MCF 10A (cell line): Measurements from ENCODE around the gene BMPR1A. TPM values are rescaled to one million over a fixed set of nuclear protein-coding genes. Genes with fewer than 3 reads are reported as not detected.

Experiments
- BruUV-seq: library from RNA; stranded (reverse); fragments of 400-500 nt; replicated peaks from 2 replicates; lab custom pipeline; 2021; lab: Mats Ljungman, UMichigan
- CTCF ChIA-PET: fragments of 300-600 bp; sonication (Branson Sonifier 250); formaldehyde crosslinking; extraction: SDS; loops from one replicate; lab custom pipeline; 2021; ENCODE audit warnings: antibody characterized with exemption, inconsistent platforms; lab: Yijun Ruan, JAX
- POLR2A ChIA-PET: fragments of 300-600, 350-650 bp; sonication (Branson Sonifier 250); formaldehyde crosslinking; extraction: SDS; loops from one replicate; lab custom pipeline; 2020; ENCODE audit warnings: antibody characterized with exemption, inconsistent platforms; lab: Yijun Ruan, JAX
- DNase-seq: peaks from one replicate; pipeline ENCODE4 v3.0.0-alpha.2; 2018; ENCODE audit not compliant: unreplicated experiment
- H3K27ac Mint-ChIP-seq: one replicate; pipeline ENCODE4 v1.8.0; 2022; ENCODE audit warnings: mild to moderate bottlenecking, low read depth, mixed read lengths; ENCODE audit not compliant: unreplicated experiment
- H3K27me3 Mint-ChIP-seq: one replicate; pipeline ENCODE4 v1.8.0; 2022; ENCODE audit warnings: mixed read lengths; ENCODE audit not compliant: insufficient read depth, unreplicated experiment
- H3K36me3 Mint-ChIP-seq: one replicate; pipeline ENCODE4 v1.8.0; 2022; ENCODE audit warnings: mild to moderate bottlenecking, moderate library complexity, mixed read lengths; ENCODE audit not compliant: insufficient read depth, unreplicated experiment
- H3K4me1 Mint-ChIP-seq: one replicate; pipeline ENCODE4 v1.8.0; 2022; ENCODE audit warnings: mixed read lengths; ENCODE audit not compliant: insufficient read depth, unreplicated experiment
- H3K4me3 Mint-ChIP-seq: one replicate; pipeline ENCODE4 v1.8.0; 2022; ENCODE audit warnings: mild to moderate bottlenecking, moderate library complexity, mixed read lengths; ENCODE audit not compliant: unreplicated experiment
- H3K9me3 Mint-ChIP-seq: one replicate; pipeline ENCODE4 v1.8.0; 2022; ENCODE audit warnings: mixed read lengths; ENCODE audit not compliant: unreplicated experiment
- CTCF ChIP-seq: fragments of 200-600 bp; IDR thresholded peaks from one replicate; pipeline ENCODE4 v1.8.0; 2022; ENCODE audit warnings: antibody characterized with exemption, mild to moderate bottlenecking; ENCODE audit not compliant: unreplicated experiment
- intact Hi-C: fragments of 100-400 bp; cut with micrococcal nuclease; formaldehyde crosslinking; loops from 2 replicates; pipeline ENCODE4 v1.14.1; 2022
- total RNA-seq: library from RNA; stranded (reverse); gene quantifications from 2 replicates; pipeline ENCODE4 v1.2.3, GENCODE V29; 2022

The BMPR1A gene
- total RNA-seq, 1 experiment from 2014 or later = 27.3 TPM

GRCh38 chr10:86817246-86817645 is 60.8 kb downstream of the BMPR1A start:
- Mint-ChIP-seq H3K9me3 (no peaks in the 10 kb centered on the region), H3K4me1 (peaks cover 42% of the 10 kb centered on the region), H3K27ac (no peak overlapping the region), H3K36me3 (peaks cover 10% of the 10 kb centered on the region), H3K27me3 (no peaks in the 10 kb centered on the region), H3K4me3 (no peak overlapping the region)
- TF ChIP-seq CTCF = no peak
- no peak for DNase-seq
- BruUV-seq = no TSS peak
- ChIA-PET POLR2A (no interaction called here), CTCF (no interaction called here)
- intact Hi-C loops = no loop called here

GRCh38 chr10:86819567-86819966 is 63.1 kb downstream of the BMPR1A start:
- intact Hi-C loops = no loop called here
- Mint-ChIP-seq H3K27me3 (no peaks in the 10 kb centered on the region), H3K36me3 (peaks cover 9% of the 10 kb centered on the region), H3K4me1 (peaks cover 28% of the 10 kb centered on the region), H3K9me3 (no peaks in the 10 kb centered on the region), H3K4me3 (no peak overlapping the region), H3K27ac (no peak overlapping the region)
- CTCF ChIA-PET = interaction anchor here (0.7 kb wide), 2 partner anchors 153 to 911 kb away, joined by 3 to 4 read pairs; no protein-coding TSS in a partner anchor
- TF ChIP-seq CTCF = no peak
- BruUV-seq = no TSS peak
- POLR2A ChIA-PET = interaction anchor here (1.3 kb wide), 1 partner anchor 11 kb away, joined by 3 read pairs; no protein-coding TSS in a partner anchor
- DNase-seq = no peak

GRCh38 chr10:86820509-86820908 is 64.1 kb downstream of the BMPR1A start:
- no peak for TF ChIP-seq CTCF
- H3K27me3 Mint-ChIP-seq = no peaks in the 10 kb centered on the region
- BruUV-seq = no TSS peak
- POLR2A ChIA-PET = interaction anchor here (0.7 to 1.3 kb wide), 2 partner anchors 10 to 12 kb away, joined by 3 read pairs; no protein-coding TSS in a partner anchor
- no peak for DNase-seq
- intact Hi-C loops = no loop called here
- peaks cover 5% of the 10 kb centered on the region for H3K36me3 Mint-ChIP-seq
- no peak overlapping the region for H3K4me3 Mint-ChIP-seq
- H3K27ac Mint-ChIP-seq = no peak overlapping the region
- no peaks in the 10 kb centered on the region for H3K9me3 Mint-ChIP-seq
- CTCF ChIA-PET = no interaction called here
- peaks cover 20% of the 10 kb centered on the region for H3K4me1 Mint-ChIP-seq

GRCh38 chr10:86821388-86821999 is 65.1 kb downstream of the BMPR1A start:
- ChIA-PET CTCF (interaction anchor here (0.5 to 0.7 kb wide), 3 partner anchors 18 to 137 kb away, joined by 3 read pairs; no protein-coding TSS in a partner anchor), POLR2A (interaction anchor here (0.7 kb wide), 1 partner anchor 128 kb away, joined by 4 read pairs; no protein-coding TSS in a partner anchor)
- TF ChIP-seq CTCF = no peak
- Mint-ChIP-seq H3K36me3 (peaks cover 5% of the 10 kb centered on the region), H3K4me1 (peaks cover 19% of the 10 kb centered on the region), H3K27me3 (no peaks in the 10 kb centered on the region), H3K9me3 (no peaks in the 10 kb centered on the region), H3K27ac (no peak overlapping the region), H3K4me3 (no peak overlapping the region)
- no TSS peak for BruUV-seq
- no peak for DNase-seq
- intact Hi-C loops = no loop called here
